PFSK-1 (cell line): ENCODE results near the gene SHF.

Experiments used
- FOXP2 ChIP-seq: optimal IDR thresholded peaks from 2 replicates; pipeline ENCODE3; 2011; ENCODE audit warnings: borderline replicate concordance, control low read depth, inconsistent platforms; ENCODE audit not compliant: insufficient read depth; ENCODE audit errors: extremely low read length, extremely low read depth
- POLR2AphosphoS5 ChIP-seq: IDR thresholded peaks from 2 replicates; pipeline ENCODE4 v1.6.1; 2012; ENCODE audit warnings: low read depth, mild to moderate bottlenecking, control low read depth, low read length, moderate library complexity
- REST ChIP-seq, 2 experiments: IDR thresholded peaks; 2 replicates each; pipeline versions ENCODE4 v1.6.1 to v1.8.0; 2011 to 2012; ENCODE audit warnings: low read depth in 2 of 2, low read length in 2 of 2, control low read depth in 1 of 2, inconsistent platforms in 1 of 2, mild to moderate bottlenecking in 1 of 2, moderate library complexity in 1 of 2; ENCODE audit not compliant: insufficient read depth in 1 of 2
- SIN3A ChIP-seq: IDR thresholded peaks from 2 replicates; pipeline ENCODE4 v1.6.1; 2012; ENCODE audit warnings: mild to moderate bottlenecking, low read length, moderate library complexity, borderline replicate concordance; ENCODE audit not compliant: insufficient read depth
- TAF1 ChIP-seq: IDR thresholded peaks from 2 replicates; pipeline ENCODE4 v1.6.1; 2012; ENCODE audit warnings: low read length, control low read depth, borderline replicate concordance; ENCODE audit not compliant: insufficient read depth

The SHF gene

GRCh38 chr15:45117308-45118130, 70.2 kb downstream of the SHF start:
- TF ChIP-seq SIN3A (no peak), REST (IDR thresholded peaks at IDR 0.05; ENCODE audit: insufficient read depth in 1 of 2, low read depth in 2 of 2, low read length in 2 of 2) (no peak), POLR2AphosphoS5 (no peak), FOXP2 (no peak), TAF1 (no peak)
